ENCODE data around the gene SART3.
"Not testable (repeated sequence)": the region's sequence is repeated elsewhere in the genome, so short reads cannot be mapped to it uniquely, and the experiment has no call there.

Gene SART3

GRCh38 chr12:108561852-108562347, 927 bp upstream of the SART3 start:
- no peak for DNase-seq

DNA sequence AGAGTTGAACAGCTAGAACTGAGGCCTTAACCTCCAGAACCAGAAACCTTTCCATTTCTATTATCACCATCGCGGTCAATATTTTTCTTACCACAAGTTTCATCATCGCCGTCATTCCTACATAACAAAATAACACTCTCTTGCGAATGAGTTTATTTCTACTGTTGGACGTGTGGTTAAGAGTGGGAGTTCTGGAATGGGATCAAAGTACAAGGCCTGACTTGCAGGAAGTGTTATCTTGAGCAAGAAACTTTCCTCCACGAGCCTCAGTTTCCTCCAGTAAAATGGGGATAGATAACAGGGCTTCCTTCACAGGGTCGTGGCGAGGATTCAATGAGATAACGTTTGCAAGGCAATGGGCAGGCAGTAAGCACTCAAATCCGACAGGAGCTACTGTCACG, 652 bp downstream of the SART3 start:
- DNase-seq = no peak

GRCh38 chr12:108559748-108560147, 1.2 kb downstream of the SART3 start:
- DNase-seq = no peak

DNA sequence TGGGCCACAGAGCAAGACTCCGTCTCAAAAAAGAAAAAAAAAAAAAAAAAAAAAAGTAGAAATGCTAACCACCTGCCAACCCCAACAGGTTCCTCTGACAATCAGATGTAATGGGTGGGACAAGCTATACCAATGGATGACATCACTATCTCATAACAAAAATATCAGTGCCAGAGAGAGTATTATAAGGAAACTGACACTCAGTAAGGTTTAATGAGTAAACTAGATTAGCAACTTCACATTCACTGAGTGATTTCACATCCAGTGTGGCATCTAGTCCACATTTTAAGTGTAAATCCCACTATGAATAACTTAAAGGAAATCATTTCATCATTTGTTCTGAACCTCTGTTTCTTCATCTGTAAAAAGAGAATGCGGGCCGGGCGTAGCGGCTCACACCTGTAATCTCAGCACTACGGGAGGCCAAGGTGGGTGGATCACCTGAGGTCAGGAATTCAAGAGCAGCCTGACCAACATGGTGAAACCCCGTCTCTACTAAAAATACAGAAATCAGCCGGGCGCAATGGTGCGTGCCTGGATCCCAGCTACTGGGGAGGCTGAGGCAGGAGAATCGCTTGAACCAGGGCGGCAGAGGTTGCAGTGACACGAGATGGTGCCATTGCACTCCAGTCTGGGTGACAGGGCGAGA, 1.8 kb downstream of the SART3 start:
- no peak for DNase-seq

- not testable (repeated sequence) for DNase-seq
Observed at GRCh38 chr12:108555383-108555782, 5.6 kb downstream of the SART3 start.

GRCh38 chr12:108553799-108554198, 7.2 kb downstream of the SART3 start:
- no peak for DNase-seq

DNA sequence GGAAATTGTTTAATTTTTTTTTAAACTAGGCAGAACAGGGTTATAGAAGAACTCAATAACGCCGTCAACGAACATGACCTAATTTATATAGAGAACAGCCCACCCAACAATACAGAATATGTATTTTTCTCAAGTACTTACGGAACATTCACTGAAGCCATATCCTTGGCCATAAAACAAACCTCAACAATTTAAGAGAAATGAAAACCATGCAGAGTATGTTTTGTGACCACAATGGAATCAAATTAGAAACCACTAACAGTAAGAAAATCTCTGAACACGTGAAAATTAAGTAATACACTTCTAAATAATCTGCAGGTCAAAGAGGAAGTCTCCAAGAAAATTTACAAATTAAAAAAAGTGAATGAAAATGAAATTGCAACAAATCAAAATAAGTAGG, 9.4 kb downstream of the SART3 start:
- DNase-seq = no peak

DNA sequence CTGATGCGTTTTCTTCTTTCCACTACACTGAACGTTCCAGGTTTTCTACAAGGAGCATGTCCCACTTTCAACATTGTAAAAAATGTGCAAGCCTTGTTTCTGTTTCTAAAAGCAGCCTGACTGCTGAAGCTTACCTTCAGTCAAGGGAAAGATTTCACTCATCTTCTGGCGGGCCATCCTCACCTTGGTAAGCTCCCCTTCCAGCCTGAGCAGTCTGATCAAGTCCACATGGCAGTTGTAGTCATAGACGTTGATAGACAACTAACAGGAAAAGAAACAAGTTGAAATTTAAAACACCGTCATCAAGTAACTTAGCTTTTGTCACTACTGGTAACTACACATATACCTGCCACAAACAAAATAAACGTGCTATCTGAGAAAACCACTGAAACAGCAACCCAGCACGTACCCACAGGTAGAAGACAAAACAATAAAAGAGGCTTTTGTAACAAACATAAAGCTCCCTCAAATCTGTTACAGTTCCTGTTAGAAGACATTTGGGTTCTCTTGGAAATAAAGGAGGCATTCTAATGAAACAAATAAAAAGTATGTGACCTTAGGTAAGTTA, 11.9 kb downstream of the SART3 start:
- DNase-seq = no peak

DNA sequence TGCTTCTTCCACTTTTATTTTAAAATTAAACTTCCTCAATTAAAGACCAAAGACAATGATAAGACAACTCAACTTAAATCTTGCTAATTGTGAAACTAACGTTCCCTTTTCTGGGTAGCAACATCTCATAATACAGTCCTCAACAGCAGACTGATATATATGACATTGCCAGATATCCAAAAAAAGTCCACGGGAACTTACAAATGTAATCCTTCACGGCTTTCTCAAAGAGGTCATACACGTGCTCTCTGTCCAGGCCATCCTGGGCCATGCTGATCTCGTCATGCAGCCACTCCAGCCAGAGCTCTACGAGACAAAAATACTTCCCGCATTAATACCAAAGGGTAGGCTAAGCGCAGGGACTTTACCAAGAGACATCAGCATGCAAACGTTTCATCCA, 13.3 kb downstream of the SART3 start:
- no peak for DNase-seq

- no peak for DNase-seq
Observed at GRCh38 chr12:108543652-108544051, 17.3 kb downstream of the SART3 start.

GRCh38 chr12:108542320-108542719, 18.7 kb downstream of the SART3 start:
- DNase-seq = no peak

GRCh38 chr12:108538616-108539195, 22.3 kb downstream of the SART3 start:
- DNase-seq = no peak

- no peak for DNase-seq
Observed at GRCh38 chr12:108538146-108538545, 22.8 kb downstream of the SART3 start.

DNA sequence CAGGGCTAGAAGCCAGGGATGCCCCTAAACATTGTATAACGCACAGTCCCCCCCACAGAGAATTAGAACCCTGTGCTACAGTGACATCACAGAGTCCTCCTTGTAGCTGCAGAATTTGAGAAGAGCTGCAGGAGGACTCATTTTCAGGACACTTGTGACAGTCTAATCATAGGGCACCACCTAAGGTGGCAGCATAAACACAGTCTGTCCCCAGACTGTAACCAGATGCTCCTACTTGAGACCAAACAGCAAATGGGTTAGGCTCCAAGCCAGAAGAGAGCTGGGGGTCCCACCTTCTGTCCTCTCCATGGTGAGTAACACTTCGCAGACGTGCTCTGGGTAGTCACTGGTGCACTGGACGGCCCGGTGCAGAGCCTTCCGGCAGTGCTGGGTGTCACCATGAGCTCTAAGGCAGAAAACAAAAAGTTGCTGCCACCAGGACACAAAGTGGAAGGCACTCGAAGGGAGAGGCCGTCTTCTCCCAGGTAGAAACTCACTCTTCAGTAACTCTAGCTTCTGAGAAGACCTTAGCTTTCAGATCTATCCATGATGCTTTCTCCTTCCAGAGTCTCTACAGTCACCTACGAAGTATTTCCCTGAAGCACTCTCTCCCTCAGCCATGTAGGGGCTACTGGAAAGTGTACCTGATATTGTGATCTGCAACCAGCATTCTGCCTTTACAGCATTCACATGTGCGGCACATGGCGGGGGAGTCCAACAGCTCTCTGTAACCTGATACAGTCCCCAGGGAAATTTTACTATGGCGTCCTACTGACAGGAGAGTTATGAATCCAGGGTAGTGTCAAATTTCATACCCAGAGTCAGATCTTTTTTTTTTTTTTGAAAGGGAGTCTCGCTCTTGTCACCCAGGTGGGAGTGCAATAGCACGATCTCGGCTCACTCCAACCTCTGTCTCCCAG, 28.8 kb downstream of the SART3 start:
- DNase-seq = peak; percentile 60

GRCh38 chr12:108530161-108530560, 30.8 kb downstream of the SART3 start:
- DNase-seq = no peak

GRCh38 chr12:108527166-108527496, 33.8 kb downstream of the SART3 start:
- DNase-seq = no peak

GRCh38 chr12:108526482-108527165, 34.3 kb downstream of the SART3 start:
- no peak for DNase-seq

- DNase-seq = no peak
Observed at GRCh38 chr12:108525681-108526080, 35.3 kb downstream of the SART3 start.

- DNase-seq = no peak
Observed at GRCh38 chr12:108523365-108523764, 37.6 kb downstream of the SART3 start.

DNA sequence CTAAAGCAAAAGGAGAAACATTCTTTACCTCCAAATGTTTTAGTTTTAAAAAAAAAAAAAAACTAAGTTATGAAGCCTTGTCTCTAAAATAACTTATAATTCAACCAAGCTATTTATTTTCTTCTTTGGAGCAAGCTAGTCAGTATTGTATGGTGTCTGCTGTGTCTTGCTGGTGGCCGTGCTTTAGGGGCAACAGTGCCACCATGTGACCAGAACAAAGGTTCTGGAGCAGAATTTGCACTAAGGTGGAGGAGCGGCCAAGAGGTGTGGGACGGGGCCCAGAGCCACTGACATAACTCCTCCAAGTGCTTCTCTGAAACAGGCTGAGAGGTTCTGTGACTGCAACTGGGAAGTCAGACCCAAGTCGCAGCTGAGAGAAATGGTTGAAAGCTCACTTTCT, 41.4 kb downstream of the SART3 start:
- DNase-seq = peak; percentile 44

- DNase-seq = no peak
Observed at GRCh38 chr12:108518716-108519496, 42.1 kb downstream of the SART3 start.

- DNase-seq = no peak
Observed at GRCh38 chr12:108518101-108518715, 42.8 kb downstream of the SART3 start.

Measured in NCI-H82 (cell line).